Measurements from ENCODE around the gene NPPB.

Gene NPPB

GRCh38 chr1:11891433-11892186, 32.9 kb upstream of the NPPB start:
- Histone ChIP-seq H3K27me3 (ENCODE audit: insufficient read depth, low read length, poor library complexity, severe bottlenecking) (no peaks in the 10 kb centered on the region), H3K9ac (ENCODE audit: low read depth, low read length, poor library complexity, severe bottlenecking) (no peak overlapping the region), H3F3A (ENCODE audit: low read depth) (no peaks in the 10 kb centered on the region), H3K9me3 (ENCODE audit: insufficient read depth, low read depth, low read length) (no peaks in the 10 kb centered on the region), H3K4me3 (ENCODE audit: low read length, poor library complexity, severe bottlenecking) (no peak overlapping the region), H2AFZ (ENCODE audit: low read length) (no peak overlapping the region), H3K79me2 (ENCODE audit: insufficient read depth, low read length) (no peaks in the 10 kb centered on the region), H4K20me1 (ENCODE audit: insufficient read depth, low read length, poor library complexity, severe bottlenecking) (no peaks in the 10 kb centered on the region), H3K4me1 (ENCODE audit: insufficient read depth, low read length, poor library complexity, severe bottlenecking) (no peaks in the 10 kb centered on the region), H3K36me3 (ENCODE audit: insufficient read depth, low read length) (no peaks in the 10 kb centered on the region), H3K9me2 (replicated peaks; ENCODE audit: low read depth, low read length) (no peaks in the 10 kb centered on the region), H3K4me2 (ENCODE audit: low read depth, low read length, poor library complexity, severe bottlenecking) (no peak overlapping the region)
- TF ChIP-seq, protein P1, sequence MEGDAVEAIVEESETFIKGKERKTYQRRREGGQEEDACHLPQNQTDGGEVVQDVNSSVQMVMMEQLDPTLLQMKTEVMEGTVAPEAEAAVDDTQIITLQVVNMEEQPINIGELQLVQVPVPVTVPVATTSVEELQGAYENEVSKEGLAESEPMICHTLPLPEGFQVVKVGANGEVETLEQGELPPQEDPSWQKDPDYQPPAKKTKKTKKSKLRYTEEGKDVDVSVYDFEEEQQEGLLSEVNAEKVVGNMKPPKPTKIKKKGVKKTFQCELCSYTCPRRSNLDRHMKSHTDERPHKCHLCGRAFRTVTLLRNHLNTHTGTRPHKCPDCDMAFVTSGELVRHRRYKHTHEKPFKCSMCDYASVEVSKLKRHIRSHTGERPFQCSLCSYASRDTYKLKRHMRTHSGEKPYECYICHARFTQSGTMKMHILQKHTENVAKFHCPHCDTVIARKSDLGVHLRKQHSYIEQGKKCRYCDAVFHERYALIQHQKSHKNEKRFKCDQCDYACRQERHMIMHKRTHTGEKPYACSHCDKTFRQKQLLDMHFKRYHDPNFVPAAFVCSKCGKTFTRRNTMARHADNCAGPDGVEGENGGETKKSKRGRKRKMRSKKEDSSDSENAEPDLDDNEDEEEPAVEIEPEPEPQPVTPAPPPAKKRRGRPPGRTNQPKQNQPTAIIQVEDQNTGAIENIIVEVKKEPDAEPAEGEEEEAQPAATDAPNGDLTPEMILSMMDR (conservative IDR thresholded peaks at IDR 0.05; ENCODE audit: low read length): no peak

GRCh38 chr1:11888877-11889208, 30.1 kb upstream of the NPPB start:
- Histone ChIP-seq H3K27me3 (ENCODE audit: insufficient read depth, low read length, poor library complexity, severe bottlenecking) (no peaks in the 10 kb centered on the region), H3K9me3 (ENCODE audit: insufficient read depth, low read depth, low read length) (no peaks in the 10 kb centered on the region), H4K20me1 (ENCODE audit: insufficient read depth, low read length, poor library complexity, severe bottlenecking) (no peaks in the 10 kb centered on the region), H3K4me1 (ENCODE audit: insufficient read depth, low read length, poor library complexity, severe bottlenecking) (no peaks in the 10 kb centered on the region), H2AFZ (ENCODE audit: low read length) (no peak overlapping the region), H3K9ac (ENCODE audit: low read depth, low read length, poor library complexity, severe bottlenecking) (no peak overlapping the region), H3K4me2 (ENCODE audit: low read depth, low read length, poor library complexity, severe bottlenecking) (no peak overlapping the region), H3K9me2 (replicated peaks; ENCODE audit: low read depth, low read length) (no peaks in the 10 kb centered on the region), H3K36me3 (ENCODE audit: insufficient read depth, low read length) (no peaks in the 10 kb centered on the region), H3K4me3 (ENCODE audit: low read length, poor library complexity, severe bottlenecking) (no peak overlapping the region), H3F3A (ENCODE audit: low read depth) (no peaks in the 10 kb centered on the region), H3K79me2 (ENCODE audit: insufficient read depth, low read length) (no peaks in the 10 kb centered on the region)
- TF ChIP-seq, protein P1 (conservative IDR thresholded peaks at IDR 0.05; ENCODE audit: low read length): no peak
- TF ChIP-seq EZH2phosphoT487 (IDR thresholded peaks at IDR 0.05; ENCODE audit: borderline replicate concordance): no peak

DNA sequence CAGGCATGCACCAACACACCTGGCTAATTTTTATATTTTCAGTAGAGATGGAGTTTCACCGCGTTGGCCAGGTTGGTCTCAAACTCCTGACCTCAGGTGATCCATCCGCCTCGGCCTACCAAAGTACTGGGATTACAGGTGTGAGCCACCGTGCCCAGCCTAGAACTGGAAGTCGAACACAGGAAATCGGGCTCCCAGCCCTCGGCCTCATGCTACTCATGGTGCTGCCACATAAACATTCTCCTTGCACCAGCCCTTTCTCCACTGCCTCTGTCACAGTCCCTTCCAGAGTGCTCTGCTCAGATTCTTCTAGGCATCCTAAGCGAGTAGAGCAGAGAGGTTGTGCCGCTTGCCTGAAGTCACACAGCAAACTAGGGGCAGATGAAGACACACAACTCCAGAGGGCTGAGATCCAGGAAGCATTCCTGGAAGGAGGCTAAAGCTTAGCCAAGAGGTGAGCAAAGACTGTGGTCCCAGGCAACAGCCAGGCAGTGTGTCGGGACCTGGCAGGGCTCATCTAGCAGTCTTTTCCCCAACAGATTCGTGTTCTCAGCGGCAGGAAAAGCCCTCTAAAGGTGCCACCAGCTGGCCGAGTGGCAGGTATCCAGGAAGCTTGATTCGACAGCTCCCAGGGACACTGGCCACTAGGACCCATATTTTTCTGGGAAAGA, 29.6 kb upstream of the NPPB start:
- TF ChIP-seq, protein P1 (conservative IDR thresholded peaks at IDR 0.05; ENCODE audit: low read length): no peak
- no peak for TF ChIP-seq EZH2phosphoT487 (IDR thresholded peaks at IDR 0.05; ENCODE audit: borderline replicate concordance)
- Histone ChIP-seq H3K9ac (ENCODE audit: low read depth, low read length, poor library complexity, severe bottlenecking) (no peak overlapping the region), H3K36me3 (ENCODE audit: insufficient read depth, low read length) (no peaks in the 10 kb centered on the region), H3K9me2 (replicated peaks; ENCODE audit: low read depth, low read length) (no peaks in the 10 kb centered on the region), H3K4me3 (ENCODE audit: low read length, poor library complexity, severe bottlenecking) (no peak overlapping the region), H3K4me1 (ENCODE audit: insufficient read depth, low read length, poor library complexity, severe bottlenecking) (no peaks in the 10 kb centered on the region), H3F3A (ENCODE audit: low read depth) (no peaks in the 10 kb centered on the region), H3K9me3 (ENCODE audit: insufficient read depth, low read depth, low read length) (no peaks in the 10 kb centered on the region), H3K27me3 (ENCODE audit: insufficient read depth, low read length, poor library complexity, severe bottlenecking) (no peaks in the 10 kb centered on the region), H2AFZ (ENCODE audit: low read length) (no peak overlapping the region), H4K20me1 (ENCODE audit: insufficient read depth, low read length, poor library complexity, severe bottlenecking) (no peaks in the 10 kb centered on the region), H3K4me2 (ENCODE audit: low read depth, low read length, poor library complexity, severe bottlenecking) (no peak overlapping the region), H3K79me2 (ENCODE audit: insufficient read depth, low read length) (no peaks in the 10 kb centered on the region)
